ENCODE results near the gene ZNF358.

The ZNF358 gene

DNA sequence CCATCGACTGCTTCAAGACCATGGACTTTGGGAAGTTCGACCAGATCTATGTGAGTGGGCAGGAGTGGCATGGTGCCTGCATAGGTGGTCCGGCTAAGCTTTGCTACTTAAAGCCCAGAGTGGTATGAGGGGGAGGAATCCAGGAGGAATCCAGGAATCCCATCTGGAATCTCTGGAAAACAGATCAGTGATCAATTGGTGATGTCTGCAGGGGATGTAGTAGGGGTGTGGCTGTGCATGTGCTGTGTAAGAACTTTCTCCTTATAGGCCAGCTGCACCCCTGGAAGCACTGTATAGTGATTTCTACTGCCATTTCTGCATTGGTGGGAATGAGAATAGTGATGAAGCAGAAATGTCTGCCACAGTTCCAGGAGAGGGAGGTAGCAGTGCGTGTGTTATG, 43.2 kb downstream of the ZNF358 start:
- no peak for DNase-seq (ENCODE audit: low read depth)

GRCh38 chr19:7560255-7560654, 44.4 kb downstream of the ZNF358 start:
- DNase-seq (ENCODE audit: low read depth): no peak

- no peak for DNase-seq (ENCODE audit: low read depth)
Observed at GRCh38 chr19:7561325-7561724, 45.4 kb downstream of the ZNF358 start.

GRCh38 chr19:7562646-7563393, 46.9 kb downstream of the ZNF358 start:
- no peak for DNase-seq (ENCODE audit: low read depth)

DNA sequence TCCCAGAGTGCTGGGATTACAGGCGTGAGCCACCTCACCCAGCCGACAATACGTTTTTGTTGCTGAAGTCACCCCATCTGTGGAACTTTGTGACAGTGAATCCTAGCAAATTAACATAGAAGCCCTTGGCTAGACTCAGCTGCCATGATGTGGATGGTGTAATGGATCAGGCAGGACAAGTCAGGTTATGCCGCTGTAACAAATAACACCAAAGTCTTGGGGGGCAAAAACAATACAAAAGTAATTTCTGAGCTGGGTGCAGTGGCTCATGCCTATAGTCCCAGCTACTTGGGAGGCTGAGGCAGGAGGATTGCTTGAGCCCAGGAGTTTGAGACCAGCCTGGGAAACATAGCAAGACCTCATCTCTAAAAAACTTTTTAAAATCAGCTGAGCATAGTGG, 49.0 kb downstream of the ZNF358 start:
- no peak for DNase-seq (ENCODE audit: low read depth)

DNA sequence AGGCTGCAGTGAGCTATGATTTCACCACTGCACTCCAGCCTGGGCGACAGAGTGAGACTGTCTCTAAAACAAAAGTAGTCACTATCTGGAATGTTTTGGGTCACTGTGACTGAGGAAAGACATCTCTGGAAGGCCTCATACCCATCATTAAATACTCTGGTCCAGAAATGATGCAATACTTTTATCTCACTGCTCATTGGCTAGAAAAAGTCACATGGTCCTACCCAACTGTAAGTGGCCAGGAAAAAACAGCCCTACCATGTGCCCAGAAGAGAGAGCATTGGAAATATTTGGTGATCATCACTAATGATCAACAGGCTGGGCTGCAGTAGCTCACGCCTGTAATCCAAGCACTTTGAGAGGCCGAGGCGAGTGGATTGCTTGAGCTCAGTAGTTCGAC, 49.4 kb downstream of the ZNF358 start:
- DNase-seq (ENCODE audit: low read depth): no peak

Measured in T follicular helper cell (primary cell).